Stimulated activated naive CD4-positive, alpha-beta T cell treated with Interleukin-2 at 50 U/mL for 16 hours (primary cell): ENCODE results near the gene TCF23.
"Not testable (repeated sequence)": the region's sequence is repeated elsewhere in the genome, so short reads cannot be mapped to it uniquely, and the experiment has no call there.

Experiments used
- DNase-seq: peaks from one replicate; lab custom pipeline; 2025; lab: John Stamatoyannopoulos, UW

TCF23 gene

DNA sequence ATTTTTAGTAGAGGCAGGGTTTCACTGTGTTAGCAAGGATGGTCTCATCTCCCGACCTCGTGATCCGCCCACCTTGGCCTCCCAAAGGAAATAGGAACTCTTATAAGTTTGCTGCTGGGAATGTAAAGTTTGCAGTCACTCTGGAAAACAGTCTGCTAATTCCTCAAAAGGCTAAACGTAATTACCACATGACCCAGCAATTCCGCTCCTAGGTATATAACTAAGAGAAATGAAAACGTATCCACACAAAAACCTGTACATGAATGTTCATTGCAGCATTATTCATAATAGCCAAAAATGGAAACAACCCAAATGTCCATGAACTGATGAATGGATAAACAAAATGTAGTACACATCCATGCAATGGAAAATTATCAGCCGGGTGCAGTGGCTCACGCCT lies 41.2 kb downstream of the TCF23 start:
- no peak for DNase-seq

DNA sequence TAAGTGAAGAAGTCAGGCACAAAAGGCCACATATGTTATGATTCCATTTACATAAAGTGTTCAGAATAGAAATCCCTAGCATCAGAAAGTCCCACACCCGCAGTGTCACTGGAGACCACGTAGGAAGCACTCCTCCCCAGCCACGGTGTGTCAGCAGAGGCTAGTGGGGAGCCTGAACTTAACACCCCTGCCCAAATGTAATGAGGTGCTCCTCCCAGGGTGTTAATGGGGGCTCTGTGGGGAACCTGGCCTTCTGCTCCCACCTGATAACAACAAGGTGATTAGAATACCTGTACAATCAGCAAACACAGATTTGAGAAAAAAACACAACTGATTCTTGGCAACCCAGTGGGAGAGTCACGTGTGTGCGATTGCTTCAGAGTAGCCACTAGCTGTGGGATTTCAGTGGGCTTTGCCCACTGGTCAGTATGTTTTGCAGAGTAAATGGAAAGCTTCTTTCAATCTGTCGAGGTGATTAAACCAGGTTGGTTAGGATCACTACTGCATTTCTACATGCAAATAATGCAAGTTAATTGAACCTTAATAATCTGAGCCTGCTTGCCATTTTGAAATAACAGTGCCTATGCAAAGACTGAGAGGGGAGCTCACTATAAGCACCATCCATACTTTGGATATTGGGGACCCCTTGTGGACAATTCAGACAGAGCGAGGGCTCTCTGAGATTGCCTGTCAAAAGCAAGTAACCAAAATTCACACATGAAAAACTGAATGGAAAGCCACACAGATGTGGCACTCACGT lies 42.4 kb downstream of the TCF23 start:
- DNase-seq: peak; percentile 10

DNA sequence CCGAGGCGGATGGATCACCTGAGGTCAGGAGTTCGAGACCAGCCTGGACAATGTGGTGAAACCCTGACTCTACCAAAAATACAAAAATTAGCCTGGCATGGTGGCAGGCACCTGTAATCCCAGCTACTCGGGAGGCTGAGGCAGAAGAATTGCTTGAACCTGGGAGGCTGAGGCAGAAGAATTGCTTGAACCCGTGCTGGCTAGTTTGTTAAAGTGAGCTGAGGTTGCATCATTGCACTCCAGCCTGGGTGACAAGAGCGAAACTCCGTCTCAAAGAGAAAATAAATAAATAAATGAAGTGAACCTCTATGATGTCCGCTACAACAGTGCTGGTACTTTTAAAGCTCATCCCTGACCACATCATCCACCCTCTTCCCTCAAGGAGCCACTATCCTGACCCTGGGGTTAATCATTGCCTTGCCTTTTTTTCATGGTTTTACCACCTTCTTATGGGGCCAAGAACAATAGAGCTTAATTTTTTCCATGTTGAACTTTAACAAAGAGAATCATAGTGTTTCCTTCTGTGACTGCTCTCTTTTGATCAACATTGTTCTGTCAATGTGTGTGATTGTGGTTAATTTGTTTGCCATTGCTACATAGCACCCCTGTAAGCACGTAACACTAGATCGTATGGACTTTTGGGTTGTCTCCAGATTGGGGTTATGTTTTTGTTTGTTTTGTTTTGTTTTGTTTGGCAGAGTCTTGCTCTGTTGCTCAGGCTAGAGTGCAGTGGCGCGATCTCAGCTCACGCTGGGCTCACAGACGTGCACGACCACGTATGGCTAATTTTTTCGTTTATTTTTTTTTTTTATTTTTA lies 45.9 kb downstream of the TCF23 start:
- no peak for DNase-seq

DNA sequence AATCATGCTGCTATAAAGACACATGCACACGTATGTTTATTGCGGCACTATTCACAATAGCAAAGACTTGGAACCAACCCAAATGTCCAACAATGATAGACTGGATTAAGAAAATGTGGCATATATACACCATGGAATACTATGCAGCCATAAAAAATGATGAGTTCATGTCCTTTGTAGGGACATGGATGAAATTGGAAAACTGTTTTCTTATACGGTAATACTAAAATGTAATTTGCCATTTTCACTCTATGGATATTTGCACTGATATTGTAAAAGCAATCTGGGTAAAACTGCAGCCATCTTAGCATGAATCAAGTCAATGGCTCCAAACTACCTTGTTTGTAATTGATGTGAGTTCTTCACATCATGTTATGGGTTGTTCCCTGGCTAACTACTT lies 47.0 kb downstream of the TCF23 start:
- DNase-seq: not testable (repeated sequence)

DNA sequence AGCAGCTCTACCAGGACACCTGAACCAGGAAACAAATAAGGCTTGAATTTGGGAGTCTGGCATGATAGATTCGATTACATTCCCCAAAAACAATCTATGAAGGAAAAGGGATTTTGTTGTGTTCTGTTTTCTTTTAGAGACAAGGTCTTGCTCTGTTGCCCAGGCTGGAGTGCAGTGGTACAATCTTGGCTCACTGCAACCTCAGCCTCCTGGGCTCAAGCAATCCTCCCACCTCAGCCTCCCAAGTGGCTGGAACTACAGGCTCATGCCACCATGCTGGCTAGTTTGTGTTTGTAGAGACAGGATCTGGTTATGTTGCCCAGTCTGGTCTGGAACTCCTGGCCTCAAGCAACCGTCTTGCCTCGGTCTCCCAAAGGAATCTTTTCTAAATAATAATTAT lies 49.3 kb downstream of the TCF23 start:
- DNase-seq: not testable (repeated sequence)

DNA sequence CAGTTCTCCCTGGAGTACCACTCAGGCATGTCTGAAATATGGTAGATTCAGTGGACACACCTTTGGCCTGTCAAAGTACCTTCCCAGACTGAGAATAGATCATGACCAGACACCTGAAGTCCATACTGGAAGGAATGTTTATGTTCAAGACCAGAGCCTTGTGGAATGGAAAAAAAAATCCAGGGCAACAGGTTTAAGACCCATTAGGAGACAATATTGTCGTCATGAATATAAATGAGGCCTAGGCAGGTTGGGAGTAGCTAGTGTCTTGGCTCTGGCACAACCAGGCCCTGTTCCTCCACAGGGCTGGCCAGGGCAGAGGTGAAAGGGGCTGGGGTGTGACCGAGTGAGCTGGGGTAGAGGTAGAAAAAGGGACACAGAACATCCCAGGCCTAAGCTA lies 49.8 kb downstream of the TCF23 start:
- DNase-seq: no peak

DNA sequence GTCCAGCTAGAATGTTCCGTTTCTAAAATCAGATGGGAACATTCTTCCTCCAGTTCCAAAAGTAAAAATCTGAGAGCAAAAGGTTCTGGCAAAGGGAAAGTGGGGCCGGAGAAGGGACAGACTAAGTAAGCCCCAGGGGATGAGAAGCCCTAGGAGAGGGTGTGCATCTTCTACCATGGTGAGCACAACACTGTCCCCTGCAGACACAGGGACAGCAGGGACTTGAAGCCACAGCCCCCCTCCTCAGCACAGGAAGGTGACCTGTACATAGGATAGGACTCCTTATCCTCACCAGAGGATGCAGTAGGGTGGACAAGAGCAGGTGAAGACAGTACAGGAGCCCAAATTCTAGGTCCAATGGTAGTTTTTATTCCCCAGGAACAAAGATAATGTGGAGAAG lies 50.4 kb downstream of the TCF23 start:
- no peak for DNase-seq

DNA sequence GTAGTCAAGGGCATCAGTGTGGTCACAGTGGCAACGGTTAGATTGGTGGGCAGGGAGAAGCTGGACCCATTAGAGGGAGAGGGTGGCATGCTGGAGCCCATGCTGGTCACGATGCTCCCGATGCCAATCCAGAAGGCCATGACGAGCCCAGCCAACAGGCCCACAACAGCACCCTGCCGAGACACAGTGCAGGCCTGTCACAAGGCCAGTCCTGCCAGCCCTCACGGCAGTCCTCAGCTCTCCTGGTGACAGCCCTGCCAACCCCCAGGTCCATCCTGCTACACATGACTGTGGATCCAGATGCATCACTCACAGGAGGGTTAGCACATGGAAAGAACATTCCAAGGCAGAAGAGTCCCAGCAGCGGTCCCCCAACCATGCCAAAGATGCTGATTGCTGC lies 52.9 kb downstream of the TCF23 start:
- no peak for DNase-seq

DNA sequence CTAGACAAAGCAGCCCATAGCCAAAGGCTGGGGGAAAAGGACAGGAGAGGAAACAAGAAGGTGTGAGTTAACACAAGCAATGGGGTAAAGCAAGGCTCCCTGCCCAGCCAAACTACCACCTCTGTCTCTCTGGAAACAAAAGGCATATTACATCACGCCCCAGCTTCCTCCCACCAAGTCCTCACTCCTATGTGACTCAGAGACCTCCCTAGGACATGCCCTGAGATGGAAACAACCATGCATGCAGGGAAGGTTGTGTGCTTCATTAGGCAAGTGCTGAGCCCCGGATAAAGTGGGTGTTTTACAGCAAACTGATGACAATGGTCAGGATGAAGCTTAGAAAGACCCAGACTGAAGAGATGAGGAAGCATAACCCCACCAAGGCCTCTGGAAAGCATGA lies 54.0 kb downstream of the TCF23 start:
- DNase-seq: no peak

DNA sequence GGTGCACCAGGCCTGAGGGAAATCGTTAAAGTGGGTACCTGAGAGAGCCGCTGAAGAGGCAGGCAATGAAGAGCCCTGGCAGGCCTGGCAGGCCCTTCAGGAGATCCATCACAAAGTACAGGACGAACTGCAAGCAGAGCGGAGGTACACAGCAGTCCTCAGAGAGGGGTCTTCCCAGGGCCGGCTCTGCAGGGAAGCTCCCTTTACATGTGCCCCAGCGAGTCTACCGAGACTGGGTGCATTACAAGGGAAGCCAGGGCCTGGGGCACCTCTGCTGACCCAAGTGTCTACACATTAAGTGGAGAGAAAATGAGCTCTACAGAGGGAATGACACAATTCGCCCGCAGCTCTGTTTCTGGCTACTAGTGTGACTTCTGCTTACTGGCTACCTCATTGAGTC lies 54.9 kb downstream of the TCF23 start:
- no peak for DNase-seq

DNA sequence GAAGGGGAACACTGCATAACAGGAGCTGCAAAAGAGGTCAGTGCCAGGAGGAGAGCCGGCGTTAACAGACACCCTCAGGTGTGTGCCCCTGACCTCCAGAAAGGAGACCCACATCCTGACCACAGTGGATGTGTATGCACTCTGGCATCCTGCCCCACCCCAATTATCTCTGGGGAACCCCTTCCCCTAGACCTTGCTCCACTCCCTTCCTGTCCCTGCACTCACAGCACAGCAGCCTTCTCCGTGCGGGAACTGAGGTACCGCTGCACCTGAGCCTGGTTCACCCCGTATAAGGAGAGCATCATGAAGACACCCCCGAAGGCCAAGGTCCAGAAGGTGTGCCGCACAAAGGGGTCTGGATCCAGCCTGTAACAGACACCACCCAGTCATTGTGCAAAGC lies 55.8 kb downstream of the TCF23 start:
- no peak for DNase-seq

DNA sequence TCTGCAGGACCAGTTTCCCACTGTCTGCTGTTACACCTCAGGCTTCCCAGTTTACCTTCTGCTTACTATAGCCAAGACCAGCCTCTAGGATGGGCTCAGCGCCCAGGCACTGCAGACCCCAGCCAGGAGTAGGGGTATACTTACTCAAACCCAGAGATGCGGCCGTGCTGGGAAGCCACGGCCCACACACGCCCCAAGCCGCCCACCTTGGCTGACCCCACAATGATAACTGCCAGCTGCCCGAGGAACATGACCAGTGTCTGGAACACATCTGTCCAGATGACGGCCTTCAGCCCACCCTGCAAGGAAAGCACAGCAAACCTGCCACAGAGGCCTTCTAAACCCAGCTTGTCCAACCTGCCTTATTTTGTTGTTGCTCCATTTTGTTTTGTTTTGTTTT lies 56.4 kb downstream of the TCF23 start:
- DNase-seq: no peak

DNA sequence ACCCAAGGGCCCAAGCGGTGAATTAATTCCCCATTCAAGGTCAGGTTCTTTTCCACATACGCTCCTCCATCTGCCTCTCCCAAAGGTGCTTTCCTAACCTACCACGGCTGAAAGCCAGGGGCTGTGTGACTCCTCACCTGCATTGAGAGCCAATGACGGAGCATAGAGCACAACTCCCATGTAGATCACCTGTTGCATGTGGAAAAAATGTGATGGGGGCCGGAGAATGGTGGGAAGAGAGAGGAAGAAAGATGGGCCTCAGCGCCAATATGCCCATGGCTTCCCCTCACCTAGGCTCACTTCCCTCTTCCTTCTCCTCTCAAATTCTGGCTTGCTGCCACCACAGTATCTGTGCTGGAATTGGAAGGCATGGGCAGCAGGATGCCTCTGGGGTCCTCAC lies 57.5 kb downstream of the TCF23 start:
- no peak for DNase-seq
